ENCODE data around the gene ABRACL.
"Not testable (repeated sequence)": the region's sequence is repeated elsewhere in the genome, so short reads cannot be mapped to it uniquely, and the experiment has no call there.

- TF ChIP-seq, protein P1, sequence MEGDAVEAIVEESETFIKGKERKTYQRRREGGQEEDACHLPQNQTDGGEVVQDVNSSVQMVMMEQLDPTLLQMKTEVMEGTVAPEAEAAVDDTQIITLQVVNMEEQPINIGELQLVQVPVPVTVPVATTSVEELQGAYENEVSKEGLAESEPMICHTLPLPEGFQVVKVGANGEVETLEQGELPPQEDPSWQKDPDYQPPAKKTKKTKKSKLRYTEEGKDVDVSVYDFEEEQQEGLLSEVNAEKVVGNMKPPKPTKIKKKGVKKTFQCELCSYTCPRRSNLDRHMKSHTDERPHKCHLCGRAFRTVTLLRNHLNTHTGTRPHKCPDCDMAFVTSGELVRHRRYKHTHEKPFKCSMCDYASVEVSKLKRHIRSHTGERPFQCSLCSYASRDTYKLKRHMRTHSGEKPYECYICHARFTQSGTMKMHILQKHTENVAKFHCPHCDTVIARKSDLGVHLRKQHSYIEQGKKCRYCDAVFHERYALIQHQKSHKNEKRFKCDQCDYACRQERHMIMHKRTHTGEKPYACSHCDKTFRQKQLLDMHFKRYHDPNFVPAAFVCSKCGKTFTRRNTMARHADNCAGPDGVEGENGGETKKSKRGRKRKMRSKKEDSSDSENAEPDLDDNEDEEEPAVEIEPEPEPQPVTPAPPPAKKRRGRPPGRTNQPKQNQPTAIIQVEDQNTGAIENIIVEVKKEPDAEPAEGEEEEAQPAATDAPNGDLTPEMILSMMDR (IDR thresholded peaks at IDR 0.05; ENCODE audit: poor library complexity) = not testable (repeated sequence)
- TF ChIP-seq EZH2 (IDR thresholded peaks at IDR 0.05; ENCODE audit: borderline replicate concordance) = not testable (repeated sequence)
Observed at GRCh38 chr6:138992965-138993364, 35.6 kb upstream of the ABRACL start.
